Brain microvascular endothelial cell (primary cell): ENCODE results near the gene TMTC4.
A peak's percentile ranks its signal among the peaks of the same experiment; 100 is the strongest.

Experiments used
- DNase-seq: peaks from one replicate; pipeline ENCODE4 v3.0.0-alpha.2; 2020
- H3K27ac ChIP-seq: fragments of 250-450 bp; sonication (Bioruptor Pico); 2 replicates; pipeline ENCODE4 v1.5.1; 2020; ENCODE audit warnings: mild to moderate bottlenecking, moderate library complexity
- H3K27me3 ChIP-seq: fragments of 250-450 bp; sonication (Bioruptor Pico); replicated peaks from 2 replicates; pipeline ENCODE4 v1.5.1; 2020; ENCODE audit warnings: mild to moderate bottlenecking
- H3K36me3 ChIP-seq: fragments of 250-450 bp; sonication (Bioruptor Pico); replicated peaks from 2 replicates; pipeline ENCODE4 v1.5.1; 2020; ENCODE audit warnings: mild to moderate bottlenecking
- H3K4me3 ChIP-seq: 2 replicates; pipeline ENCODE4 v1.5.1; 2011; ENCODE audit warnings: low read depth, mild to moderate bottlenecking, control low read depth, low read length, moderate library complexity
- in situ Hi-C: cut with HindIII; loops from 2 replicates; pipeline ENCODE4 v1.10.0; 2017; ENCODE audit warnings: low sequenced_read_pairs, low pct_ligation_motif_present
- TF ChIP-seq, protein P1 (sequence below): IDR thresholded peaks from 2 replicates; pipeline ENCODE4 v1.5.1; 2011; ENCODE audit warnings: low read depth, mild to moderate bottlenecking, moderate library complexity, low read length, control low read depth, inconsistent platforms; ENCODE audit errors: missing control alignments

TMTC4 gene

GRCh38 chr13:100594731-100595130 lies 79.9 kb downstream of the TMTC4 start:
- Histone ChIP-seq H3K4me3 (no peak overlapping the region), H3K27me3 (no peaks in the 10 kb centered on the region), H3K36me3 (no peaks in the 10 kb centered on the region), H3K27ac (no peak overlapping the region)
- in situ Hi-C loops, result no loop called here
- TF ChIP-seq, protein P1, sequence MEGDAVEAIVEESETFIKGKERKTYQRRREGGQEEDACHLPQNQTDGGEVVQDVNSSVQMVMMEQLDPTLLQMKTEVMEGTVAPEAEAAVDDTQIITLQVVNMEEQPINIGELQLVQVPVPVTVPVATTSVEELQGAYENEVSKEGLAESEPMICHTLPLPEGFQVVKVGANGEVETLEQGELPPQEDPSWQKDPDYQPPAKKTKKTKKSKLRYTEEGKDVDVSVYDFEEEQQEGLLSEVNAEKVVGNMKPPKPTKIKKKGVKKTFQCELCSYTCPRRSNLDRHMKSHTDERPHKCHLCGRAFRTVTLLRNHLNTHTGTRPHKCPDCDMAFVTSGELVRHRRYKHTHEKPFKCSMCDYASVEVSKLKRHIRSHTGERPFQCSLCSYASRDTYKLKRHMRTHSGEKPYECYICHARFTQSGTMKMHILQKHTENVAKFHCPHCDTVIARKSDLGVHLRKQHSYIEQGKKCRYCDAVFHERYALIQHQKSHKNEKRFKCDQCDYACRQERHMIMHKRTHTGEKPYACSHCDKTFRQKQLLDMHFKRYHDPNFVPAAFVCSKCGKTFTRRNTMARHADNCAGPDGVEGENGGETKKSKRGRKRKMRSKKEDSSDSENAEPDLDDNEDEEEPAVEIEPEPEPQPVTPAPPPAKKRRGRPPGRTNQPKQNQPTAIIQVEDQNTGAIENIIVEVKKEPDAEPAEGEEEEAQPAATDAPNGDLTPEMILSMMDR, result peak; percentile 55
- DNase-seq, result no peak

DNA sequence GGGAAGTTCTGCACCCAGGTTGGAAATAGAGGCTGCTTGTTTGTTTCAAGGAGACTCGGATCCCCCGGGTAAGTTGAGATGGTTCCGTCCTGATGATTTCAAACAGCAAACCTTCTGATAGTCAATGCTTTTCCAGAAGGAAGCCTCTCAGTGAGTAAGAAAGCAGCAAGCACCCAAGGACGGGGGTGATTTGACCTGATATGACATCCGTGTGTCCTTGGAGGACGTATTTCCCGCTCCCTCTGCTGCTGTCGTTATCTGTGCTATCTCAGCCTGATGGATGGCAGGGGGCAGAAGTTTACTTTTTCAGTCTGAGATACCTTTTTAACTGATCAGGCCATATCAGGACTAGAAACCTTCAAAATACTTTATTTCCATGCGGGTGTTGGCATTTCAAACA lies 80.3 kb downstream of the TMTC4 start:
- in situ Hi-C loops, result no loop called here
- TF ChIP-seq, protein P1, result no peak
- H3K36me3 ChIP-seq, result no peaks in the 10 kb centered on the region
- DNase-seq, result no peak
- H3K27me3 ChIP-seq, result no peaks in the 10 kb centered on the region
- no peak overlapping the region for H3K27ac ChIP-seq
- no peak overlapping the region for H3K4me3 ChIP-seq

DNA sequence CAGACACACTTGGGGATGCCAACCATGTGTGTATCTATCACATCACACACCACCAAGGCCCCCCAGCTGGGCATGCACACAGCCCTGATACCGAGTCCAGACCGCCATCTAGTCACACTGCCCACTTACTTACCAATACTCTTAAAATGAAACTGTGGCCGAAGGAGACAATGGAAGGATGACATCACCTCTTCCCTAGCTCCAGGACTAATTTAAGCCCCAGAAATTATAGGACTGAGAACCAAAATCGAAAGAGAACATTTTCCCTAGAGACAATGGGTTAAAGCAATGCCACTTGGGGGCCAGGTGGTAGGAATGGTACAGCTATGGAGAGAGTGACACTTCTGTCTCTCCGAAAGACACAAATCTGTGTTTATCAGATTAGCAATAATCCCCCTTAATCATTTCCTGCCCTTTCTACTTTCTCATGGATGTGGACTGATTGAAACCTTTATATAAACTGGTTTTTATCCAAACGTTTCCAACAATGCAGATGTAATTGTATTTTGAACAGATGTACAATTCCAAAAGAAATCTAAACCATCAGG lies 85.3 kb downstream of the TMTC4 start:
- Histone ChIP-seq H3K27me3 (no peaks in the 10 kb centered on the region), H3K27ac (no peak overlapping the region), H3K4me3 (no peak overlapping the region), H3K36me3 (no peaks in the 10 kb centered on the region)
- in situ Hi-C loops, result no loop called here
- DNase-seq, result no peak
- TF ChIP-seq, protein P1, result no peak

GRCh38 chr13:100588331-100589177 lies 86.0 kb downstream of the TMTC4 start, which contains the start of gene GGACT:
TSS of gene GGACT (minus strand) at chr13:100588789. CDS start at chr13:100532591, 56,198 bp downstream.
- Histone ChIP-seq H3K27ac (no peak within 1 kb of the TSS), H3K27me3 (no peaks in the 10 kb centered on the region), H3K36me3 (no peaks in the 10 kb centered on the region), H3K4me3 (peak within 1 kb of the TSS; percentile 60)
- TF ChIP-seq, protein P1, result peak; percentile 48
- DNase-seq, result peak; percentile 22
- in situ Hi-C loops, result no loop called here

- no peak overlapping the region for H3K4me3 ChIP-seq
- TF ChIP-seq, protein P1, result no peak
- H3K27me3 ChIP-seq, result no peaks in the 10 kb centered on the region
- H3K36me3 ChIP-seq, result peaks cover 6% of the 10 kb centered on the region
- no peak for DNase-seq
- H3K27ac ChIP-seq, result no peak overlapping the region
- in situ Hi-C loops, result no loop called here
Measured at GRCh38 chr13:100584896-100585295, 89.7 kb downstream of the TMTC4 start.
